Stimulated activated CD4-positive, alpha-beta T cell treated with anti-CD3 and anti-CD28 coated beads, Interleukin-2, amount 100 ng/mL, for 4 hours (primary cell): ENCODE results near the gene NAALADL2.
"Not testable (repeated sequence)": the region's sequence is repeated elsewhere in the genome, so short reads cannot be mapped to it uniquely, and the experiment has no call there.

Experiments
- DNase-seq: peaks from one replicate; pipeline ENCODE4 v3.0.0-alpha.2; 2020; ENCODE audit warnings: low read depth

The NAALADL2 gene

DNA sequence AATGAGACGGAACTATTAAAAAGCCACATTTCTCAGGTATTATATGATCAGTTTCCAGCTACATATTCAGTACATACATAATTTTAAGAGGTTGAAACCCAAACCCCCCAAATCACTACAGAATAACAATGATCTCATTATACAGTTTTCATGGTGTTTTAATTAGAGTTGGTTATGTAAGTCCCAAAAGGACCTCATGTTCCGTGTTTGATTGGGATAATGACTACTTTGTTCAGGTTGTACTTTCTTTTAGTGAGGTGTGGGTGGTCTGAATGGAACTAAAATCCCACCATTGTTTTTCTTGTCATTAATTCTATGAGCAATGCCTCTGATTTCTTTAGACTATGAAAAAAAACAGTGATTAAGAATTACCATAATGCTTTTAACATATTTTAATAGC is 905.6 kb downstream of the NAALADL2 start:
- no peak for DNase-seq

DNA sequence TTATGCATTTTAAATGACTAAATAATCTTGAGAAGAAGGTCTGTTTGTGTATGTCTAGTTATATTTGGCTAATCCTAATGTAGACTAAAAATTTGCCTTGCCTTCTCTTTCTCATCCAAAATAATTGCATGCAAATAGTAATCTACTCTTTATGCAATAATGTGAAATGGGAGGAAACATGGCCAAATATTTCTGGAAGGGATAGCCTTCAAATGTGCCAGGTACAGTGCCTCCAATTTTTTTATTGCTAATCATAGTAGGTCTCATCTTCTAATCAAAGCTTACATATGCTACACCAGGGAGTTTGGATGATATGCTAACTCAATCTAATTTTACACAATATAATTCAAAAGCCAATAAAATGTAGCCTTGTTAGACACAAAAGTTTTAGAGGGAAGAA is 911.3 kb downstream of the NAALADL2 start:
- DNase-seq = no peak

DNA sequence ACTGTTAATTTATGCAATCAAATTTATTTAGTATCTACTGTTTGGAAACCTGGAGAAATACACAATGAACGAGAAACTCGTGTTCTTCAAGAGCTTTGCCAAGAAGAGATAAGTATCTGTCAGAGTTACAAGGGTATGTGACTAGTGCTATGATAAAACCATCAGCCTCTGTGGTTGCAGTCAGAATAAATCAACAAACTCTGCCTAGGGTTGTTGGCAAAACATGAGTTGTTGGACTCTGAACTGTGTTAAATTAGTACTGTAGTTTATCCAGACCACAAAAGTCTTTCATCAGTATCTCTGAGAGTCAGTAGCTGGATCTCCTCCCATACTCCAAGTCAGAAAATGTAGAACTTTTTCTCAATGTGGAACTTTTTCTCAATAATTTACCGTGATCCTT is 918.4 kb downstream of the NAALADL2 start:
- no peak for DNase-seq

DNA sequence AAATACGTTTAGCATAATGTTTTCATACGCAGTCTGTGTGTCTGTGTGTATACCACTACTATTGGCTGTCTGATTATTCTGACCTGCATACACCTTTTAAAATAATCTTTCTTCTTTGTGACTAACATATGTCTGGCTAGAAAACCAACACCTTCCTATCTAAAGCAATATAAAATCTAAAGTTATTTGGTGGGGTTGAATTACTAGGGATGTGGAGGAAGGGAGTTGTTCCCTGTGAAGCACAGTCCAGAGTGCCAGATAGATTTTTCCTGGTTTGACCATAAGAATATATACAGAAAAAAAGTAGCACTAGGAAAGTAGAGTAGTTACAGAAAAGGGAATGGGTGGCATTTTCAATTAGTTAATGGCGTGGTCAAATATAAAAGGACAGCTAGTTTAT is 918.8 kb downstream of the NAALADL2 start:
- no peak for DNase-seq

DNA sequence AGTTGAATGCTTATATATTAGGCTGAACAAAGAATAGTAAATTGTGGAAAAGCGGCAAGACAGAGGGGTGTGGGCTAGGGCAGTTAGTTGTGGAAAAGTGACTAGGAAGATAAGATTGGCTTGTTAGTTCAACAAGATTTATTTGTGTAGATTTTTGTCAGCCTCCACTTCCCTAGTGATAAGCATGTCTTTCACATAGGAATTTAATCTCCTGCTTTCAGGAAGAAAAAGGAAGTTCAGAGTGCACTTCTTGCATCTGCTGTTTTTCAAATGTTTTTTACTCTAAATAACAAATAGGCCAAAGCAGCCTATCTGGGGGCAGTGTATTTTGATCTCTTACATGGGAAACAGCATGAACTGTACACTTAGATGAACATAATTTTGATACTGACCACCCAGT is 919.9 kb downstream of the NAALADL2 start:
- DNase-seq = no peak

DNA sequence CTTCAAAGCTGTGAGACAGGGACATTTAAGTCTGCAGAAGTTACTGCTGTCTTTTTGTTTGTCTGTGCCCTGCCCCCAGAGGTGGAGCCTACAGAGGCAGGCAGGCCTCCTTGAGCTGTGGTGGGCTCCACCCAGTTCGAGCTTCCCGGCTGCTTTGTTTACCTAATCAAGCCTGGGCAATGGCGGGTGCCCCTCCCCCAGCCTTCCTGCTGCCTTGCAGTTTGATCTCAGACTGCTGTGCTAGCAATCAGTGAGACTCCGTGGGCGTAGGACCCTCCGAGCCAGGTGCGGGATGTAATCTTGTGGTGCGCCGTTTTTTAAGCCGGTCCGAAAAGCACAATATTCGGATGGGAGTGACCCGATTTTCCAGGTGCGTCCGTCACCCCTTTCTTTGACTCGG is 928.0 kb downstream of the NAALADL2 start:
- DNase-seq = not testable (repeated sequence)

DNA sequence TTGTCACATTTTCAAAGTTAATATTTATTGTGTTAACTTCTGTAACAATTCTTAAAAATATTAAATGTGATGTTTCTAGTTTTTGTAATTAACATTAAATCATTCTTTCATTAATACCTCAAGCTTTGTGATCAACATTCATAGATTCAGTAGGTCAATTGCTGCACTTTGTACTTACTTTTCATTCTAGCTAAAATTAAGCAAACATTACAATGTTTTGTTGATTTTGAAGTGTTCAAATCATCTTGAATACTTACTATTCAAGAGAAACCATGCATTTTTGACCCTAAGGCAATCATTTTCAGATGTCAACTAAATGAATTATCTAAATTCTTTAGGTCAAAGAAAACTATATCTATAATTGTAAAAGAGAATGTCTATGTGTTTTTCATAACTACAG is 933.1 kb downstream of the NAALADL2 start:
- DNase-seq = no peak

DNA sequence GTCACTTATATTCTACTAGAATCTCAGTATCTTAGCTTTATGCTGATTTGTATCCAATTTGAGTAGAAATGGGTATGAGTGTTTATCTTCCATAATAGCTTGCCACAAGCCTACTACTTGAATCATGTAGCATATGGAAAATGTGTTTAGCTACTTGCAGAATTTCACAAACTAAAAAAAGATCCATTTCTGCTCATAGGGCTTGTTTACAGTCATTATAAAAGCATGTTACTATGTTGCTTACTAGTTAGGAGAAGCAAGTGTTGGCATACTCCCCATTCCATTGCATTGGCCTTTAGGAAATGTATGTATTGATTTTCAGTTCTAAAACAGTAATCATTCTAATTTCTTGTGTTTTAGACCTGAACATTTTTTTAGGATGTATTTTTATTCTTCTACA is 939.2 kb downstream of the NAALADL2 start:
- no peak for DNase-seq

DNA sequence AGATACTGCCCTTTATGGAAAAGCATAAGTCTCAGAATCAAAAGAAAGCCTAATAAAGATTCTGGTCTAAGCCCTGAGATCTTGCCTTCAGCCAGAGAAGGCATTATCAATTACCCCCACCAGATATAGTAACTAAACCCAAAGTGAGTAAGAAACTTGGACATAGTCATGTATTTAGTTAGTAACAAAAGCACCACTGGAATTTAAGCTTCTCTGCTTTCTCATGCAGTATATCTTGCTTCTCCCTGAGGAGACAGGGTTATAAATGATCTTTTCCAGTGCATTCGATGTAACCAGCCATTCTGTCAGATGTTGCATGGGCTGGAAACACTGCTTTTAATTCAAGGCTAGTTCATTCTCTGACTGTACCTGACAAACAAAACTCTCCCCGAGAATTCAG is 946.7 kb downstream of the NAALADL2 start:
- DNase-seq = no peak

DNA sequence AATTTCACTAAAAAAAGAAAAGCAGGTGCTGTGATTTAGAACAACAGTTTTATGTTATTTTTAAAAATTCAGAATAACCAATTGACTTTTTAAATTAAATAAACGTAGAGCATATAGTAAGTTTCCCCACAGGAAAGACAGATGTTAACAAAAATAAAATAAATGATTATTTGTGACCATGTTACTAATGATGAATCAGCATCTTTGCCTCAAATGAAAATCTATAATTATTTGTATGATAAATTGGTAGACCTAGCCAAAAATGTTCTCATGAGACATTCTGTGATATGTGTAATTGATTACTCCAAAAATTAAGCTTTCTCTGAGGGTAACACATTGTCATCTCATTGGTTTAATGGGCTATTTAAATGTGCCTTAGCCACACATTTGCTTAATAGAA is 948.0 kb downstream of the NAALADL2 start:
- DNase-seq = no peak

DNA sequence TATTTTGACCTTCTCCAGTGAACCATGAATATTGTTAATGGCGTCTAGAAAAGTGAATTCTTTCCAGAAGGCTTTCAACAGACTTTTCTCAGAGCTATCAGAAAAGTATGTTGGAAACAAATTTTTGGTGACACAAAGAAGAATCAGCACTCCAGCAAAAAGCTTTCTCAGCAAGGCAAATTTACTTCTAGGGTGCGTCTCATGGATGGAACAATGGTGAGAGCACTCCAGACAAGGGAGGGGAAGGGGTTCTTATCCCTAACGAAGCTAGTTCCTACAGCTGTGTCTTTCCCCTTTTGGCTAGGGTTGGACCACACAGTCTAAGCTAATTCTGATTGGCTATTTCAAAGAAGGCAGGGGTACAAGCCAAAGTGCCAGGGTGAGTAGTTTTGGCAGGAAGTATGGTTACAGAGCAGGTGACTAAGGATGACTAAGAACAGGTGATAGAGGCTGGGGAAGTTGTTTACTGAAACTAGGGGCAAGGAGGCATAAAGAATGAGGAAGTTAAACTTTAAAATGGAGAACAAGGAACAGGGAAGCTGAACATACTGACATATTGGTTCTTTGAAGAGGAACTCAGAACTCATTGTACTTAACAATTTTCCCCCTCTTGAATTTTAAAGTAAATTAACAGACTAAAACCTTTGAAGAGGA is 959.8 kb downstream of the NAALADL2 start:
- no peak for DNase-seq

DNA sequence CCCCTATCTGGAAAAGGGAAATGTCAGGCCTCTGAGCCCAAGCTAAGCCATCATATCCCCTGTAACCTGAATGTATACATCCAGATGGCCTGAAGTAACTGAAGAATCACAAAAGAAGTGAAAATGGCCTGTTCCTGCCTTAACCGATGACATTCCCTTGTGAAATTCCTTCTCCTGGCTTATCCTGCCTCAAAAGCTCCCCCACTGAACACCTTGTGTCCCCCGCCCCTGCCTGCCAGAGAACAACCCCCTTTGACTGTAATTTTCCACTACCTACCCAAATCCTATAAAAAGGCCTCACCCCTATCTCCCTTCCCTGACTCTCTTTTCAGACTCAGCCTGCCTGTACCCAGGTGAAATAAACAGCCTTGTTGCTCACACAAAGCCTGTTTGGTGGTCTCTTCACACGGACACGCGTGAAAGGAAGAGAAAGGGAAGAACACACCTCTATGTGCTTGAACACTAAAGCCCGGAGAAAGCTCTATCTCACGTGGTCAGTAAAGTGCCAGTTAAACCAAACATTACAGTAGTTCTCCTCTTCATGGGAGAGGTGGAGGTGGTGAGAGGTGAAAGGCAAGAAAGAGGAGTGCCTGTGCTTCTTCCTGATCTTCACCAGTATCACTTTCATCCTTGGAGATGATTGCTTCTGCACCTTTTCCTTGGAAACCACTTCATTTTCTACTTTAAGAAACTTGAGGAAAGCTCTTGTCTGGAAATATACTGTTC is 963.8 kb downstream of the NAALADL2 start:
- not testable (repeated sequence) for DNase-seq

DNA sequence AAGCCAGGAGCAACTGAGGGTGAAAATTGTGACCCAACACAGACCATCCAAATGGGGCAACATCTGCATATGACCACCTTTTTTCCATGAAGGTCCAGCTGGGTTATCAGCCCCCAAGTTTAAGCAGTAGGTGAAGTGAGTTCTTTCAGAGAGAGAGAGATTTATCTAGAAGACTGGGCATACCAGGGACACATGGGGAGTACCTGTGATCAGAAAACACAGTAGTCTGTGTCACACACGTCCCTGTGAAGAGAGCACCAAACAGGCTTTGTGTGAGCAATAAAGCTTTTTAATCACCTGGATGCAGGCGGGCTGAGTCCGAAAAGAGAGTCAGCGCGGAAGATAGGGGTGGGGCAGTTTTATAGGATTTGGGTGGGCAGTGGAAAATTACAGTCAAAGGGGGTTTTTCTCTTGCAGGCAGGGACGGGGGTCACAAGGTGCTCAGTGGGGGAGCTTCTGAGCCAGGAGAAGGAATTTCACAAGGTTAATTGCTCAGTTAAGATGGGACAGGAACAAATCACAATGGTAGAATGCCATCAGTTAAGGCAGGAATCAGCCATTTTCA is 966.0 kb downstream of the NAALADL2 start:
- DNase-seq = not testable (repeated sequence)

DNA sequence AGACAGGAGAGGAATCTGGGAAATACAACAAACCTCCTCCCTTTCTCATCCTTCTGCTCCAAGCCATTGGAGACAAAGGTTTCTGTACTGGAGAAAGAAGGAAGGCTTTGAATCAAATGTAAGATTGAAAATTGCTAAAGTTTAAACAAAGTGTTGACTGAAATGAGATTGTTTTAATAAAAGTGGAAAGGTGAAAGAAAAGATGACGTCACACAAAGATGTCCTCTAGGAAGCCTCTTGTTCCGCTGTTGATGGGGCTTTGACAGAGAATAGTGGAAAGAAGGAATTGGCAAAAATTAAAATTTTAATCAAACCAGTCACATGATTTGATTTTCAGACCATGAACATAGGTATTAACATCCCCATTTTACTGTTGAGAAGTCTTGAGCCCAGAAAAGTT is 967.6 kb downstream of the NAALADL2 start:
- no peak for DNase-seq

DNA sequence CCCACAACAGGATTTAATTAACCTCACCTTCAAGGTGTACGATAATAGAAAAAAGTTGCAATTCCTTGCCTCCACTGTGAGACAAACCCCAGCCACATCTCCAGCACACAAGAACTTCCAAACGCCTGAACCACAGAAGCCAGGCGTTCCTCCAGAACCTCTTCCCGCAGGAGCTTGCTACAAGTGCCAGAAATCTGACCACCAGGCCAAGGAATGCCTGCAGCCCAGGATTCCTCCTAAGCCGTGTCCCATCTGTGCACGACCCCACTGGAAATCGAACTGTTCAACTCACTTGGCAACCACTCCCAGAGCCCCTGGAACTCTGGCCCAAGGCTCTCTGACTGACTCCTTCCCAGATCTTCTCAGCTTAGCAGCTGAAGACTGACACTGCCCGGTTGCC is 970.7 kb downstream of the NAALADL2 start:
- DNase-seq = not testable (repeated sequence)

DNA sequence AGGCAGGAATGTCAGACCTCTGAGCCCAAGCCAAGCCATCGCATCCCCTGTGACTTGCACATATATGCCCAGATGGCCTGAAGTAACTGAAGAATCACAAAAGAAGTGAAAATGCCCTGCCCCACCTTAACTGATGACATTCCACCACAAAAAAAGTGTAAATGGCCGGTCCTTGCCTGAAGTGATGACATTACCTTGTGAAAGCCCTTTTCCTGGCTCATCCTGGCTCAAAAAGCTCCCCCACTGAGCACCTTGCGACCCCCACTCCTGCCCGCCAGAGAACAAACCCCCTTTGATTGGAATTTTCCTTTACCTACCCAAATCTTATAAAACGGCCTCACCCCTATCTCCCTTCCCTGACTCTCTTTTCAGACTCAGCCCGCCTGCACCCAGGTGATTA is 976.6 kb downstream of the NAALADL2 start:
- not testable (repeated sequence) for DNase-seq

DNA sequence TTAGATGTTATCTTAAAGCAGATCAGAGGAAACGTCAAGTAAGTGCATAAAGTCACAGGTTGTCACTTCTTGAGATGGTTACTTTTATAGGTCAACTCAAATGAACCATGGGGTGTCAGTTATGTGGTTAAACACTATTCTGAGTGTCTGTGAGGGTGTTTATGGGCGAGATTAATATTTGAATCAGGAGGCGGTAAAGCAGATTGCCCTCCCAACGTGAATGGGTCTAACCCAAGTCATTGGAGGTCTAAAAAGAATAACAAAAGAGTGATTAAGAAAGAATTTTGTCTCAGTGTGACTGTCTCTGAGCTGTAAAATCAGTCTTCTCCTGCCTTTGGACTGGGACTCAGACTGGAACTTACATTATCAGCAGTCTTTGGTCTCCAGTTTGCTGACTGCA is 977.5 kb downstream of the NAALADL2 start:
- DNase-seq = no peak

DNA sequence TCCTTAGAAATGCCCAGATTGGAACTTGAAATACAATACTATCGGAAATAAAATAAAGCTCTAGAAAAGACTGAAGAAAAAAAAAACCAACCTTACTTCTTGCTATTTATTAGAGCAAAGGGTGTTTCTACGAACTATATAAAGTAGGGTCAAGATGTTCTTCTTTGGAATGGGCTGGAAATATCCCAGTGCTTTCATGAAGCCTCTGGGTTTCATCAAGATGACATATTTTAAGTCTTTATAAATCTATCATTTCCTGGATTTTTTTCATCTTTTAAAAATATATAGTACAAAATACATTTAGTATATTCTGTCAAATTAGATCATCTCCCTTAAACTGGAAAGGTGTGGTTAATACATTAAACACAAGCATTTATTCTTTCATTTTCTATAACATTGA is 978.8 kb downstream of the NAALADL2 start:
- DNase-seq = no peak

DNA sequence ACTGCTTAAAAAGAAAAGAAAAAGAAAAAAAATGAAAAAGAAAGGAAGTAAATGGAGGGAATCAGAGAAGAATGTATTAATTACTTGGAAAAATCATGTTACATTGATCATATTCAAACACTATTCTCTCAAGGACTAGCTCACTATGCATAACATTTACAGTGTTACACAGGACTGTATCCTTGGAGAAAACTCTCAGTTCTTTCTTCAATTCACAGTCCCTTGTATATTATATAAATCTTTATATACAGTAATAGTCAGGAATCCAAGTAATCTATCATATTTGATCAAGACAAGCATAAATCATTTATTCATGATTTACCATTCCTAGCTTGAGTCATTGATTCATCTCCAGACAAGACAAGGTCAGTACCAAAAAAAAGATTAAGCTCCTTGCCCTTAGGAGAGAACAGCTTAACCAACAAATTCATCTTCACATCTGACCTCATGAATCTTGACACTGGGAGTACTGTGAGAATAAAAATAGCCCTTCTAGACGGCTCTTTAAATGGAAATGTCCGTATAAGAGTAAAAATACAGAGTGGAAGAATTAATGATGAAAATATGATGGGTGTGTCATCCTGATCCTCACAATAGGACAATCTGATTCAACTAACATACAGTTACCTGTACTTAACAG is 980.4 kb downstream of the NAALADL2 start:
- no peak for DNase-seq

DNA sequence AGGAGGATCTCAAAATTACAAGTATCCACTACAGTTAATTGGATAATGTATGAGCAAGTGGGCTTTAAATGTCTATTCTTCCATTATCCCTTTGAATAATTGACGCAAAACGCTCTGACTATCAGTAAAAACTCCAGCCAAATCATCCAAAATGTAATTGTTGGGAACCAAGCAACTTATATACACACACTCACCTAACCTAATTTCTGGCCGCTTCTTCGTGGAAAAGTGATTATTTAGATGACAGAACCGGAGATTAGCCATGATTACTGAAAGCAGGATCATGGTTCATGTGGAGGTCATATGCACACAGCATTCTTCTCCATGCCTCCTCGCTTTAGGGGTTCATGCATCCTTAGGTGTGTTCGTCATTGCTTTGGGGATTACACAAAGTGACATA is 992.4 kb downstream of the NAALADL2 start:
- no peak for DNase-seq

DNA sequence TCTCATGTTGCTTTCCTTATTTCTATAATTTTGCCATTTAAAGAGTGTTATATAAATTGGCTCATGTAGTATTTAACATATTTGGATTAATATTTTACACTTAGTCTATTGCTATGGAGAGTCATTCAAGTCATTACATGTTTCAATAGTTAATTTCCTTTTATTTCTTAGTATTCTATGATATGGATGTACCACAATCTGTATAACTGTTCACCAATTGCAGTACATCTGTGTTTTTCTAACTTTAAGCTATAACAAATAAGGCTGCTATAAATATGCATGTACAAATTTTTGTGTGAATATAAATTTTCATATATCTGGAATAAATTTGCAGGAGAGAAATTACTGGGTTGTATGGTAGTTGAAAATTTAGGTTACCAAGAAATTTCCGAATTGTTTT is 993.4 kb downstream of the NAALADL2 start:
- DNase-seq = no peak

DNA sequence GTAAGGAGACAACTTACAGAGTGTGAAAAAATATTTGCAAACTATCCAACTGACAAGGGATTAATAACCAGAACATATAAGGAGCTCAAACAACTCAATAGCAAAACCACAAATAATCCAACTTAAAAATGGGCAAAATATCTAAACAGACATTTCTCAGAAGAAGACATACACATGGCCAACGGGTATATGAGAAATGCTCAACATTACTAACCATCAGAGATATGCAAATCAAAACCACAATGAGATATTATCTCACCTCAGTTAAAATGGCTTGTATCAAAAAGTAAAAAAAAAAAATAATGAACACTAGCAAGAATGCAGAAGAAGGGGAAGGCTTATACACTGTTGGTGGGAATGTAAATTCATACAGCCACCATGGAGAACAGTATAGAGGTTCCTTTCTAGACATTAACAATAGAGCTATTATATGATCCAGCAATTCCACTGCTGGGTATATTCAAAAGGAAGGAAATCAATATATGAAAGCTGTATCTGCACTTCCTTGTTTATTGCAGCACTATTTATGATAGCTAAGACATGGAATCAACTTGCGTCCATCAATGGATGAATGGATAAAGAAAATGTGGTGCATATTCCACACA is 998.6 kb downstream of the NAALADL2 start:
- DNase-seq = no peak
